Astrocyte (in vitro differentiated cells and primary cell): ENCODE measurements around the gene MAML2. TPM values are rescaled to one million over a fixed set of nuclear protein-coding genes. Genes with fewer than 3 reads are reported as not detected.

Source experiments
- DNase-seq: peaks from one replicate; pipeline ENCODE4 v3.0.0-alpha.2; 2010; ENCODE audit warnings: low read depth
- FAIRE-seq: peaks from 2 replicates; lab custom pipeline; 2011; peaks lifted over from hg19 to GRCh38; lab: Jason Lieb, UNC
- H2AFZ ChIP-seq: 2 replicates; pipeline ENCODE4 v1.6.0; 2012; ENCODE audit warnings: low read depth, low read length, inconsistent platforms
- H3K27ac ChIP-seq: 2 replicates; pipeline ENCODE4 v1.5.1; 2011; ENCODE audit warnings: low read depth, low read length, inconsistent platforms
- H3K27me3 ChIP-seq: 2 replicates; pipeline ENCODE4 v1.6.0; 2011; ENCODE audit warnings: low read length, inconsistent platforms; ENCODE audit not compliant: insufficient read depth
- H3K36me3 ChIP-seq: 2 replicates; pipeline ENCODE4 v1.5.1; 2011; ENCODE audit warnings: low read length, inconsistent platforms; ENCODE audit not compliant: insufficient read depth
- H3K4me1 ChIP-seq: 2 replicates; pipeline ENCODE4 v1.5.1; 2011; ENCODE audit warnings: low read length, inconsistent platforms; ENCODE audit not compliant: insufficient read depth
- H3K4me2 ChIP-seq: 2 replicates; pipeline ENCODE4 v1.6.0; 2012; ENCODE audit warnings: low read length, inconsistent platforms
- H3K4me3 ChIP-seq: 2 replicates; pipeline ENCODE4 v1.5.1; 2011; ENCODE audit warnings: low read depth, mild to moderate bottlenecking, low read length, inconsistent platforms; ENCODE audit not compliant: insufficient read depth
- H3K79me2 ChIP-seq: 2 replicates; pipeline ENCODE4 v1.6.0; 2012; ENCODE audit warnings: mild to moderate bottlenecking, low read length, inconsistent platforms; ENCODE audit not compliant: insufficient read depth
- H3K9ac ChIP-seq: 2 replicates; pipeline ENCODE4 v1.6.0; 2012; ENCODE audit warnings: mild to moderate bottlenecking, low read length, inconsistent platforms
- H3K9me3 ChIP-seq: 2 replicates; pipeline ENCODE4 v1.5.1; 2012; ENCODE audit warnings: low read depth, mild to moderate bottlenecking, low read length, inconsistent platforms; ENCODE audit not compliant: insufficient read depth
- H4K20me1 ChIP-seq: 2 replicates; pipeline ENCODE4 v1.6.0; 2012; ENCODE audit warnings: low read length, inconsistent platforms; ENCODE audit not compliant: insufficient read depth
- H3K27ac Mint-ChIP-seq: one replicate; pipeline ENCODE4 v1.8.0; 2021; ENCODE audit warnings: mild to moderate bottlenecking, mixed read lengths; ENCODE audit not compliant: unreplicated experiment
- H3K27me3 Mint-ChIP-seq: one replicate; pipeline ENCODE4 v1.8.0; 2021; ENCODE audit warnings: low read depth, mixed read lengths; ENCODE audit not compliant: unreplicated experiment
- H3K36me3 Mint-ChIP-seq: one replicate; pipeline ENCODE4 v1.8.0; 2021; ENCODE audit warnings: low read depth, mixed read lengths; ENCODE audit not compliant: unreplicated experiment
- H3K4me1 Mint-ChIP-seq: one replicate; pipeline ENCODE4 v1.8.0; 2021; ENCODE audit warnings: low read depth, mixed read lengths; ENCODE audit not compliant: unreplicated experiment
- H3K4me3 Mint-ChIP-seq: one replicate; pipeline ENCODE4 v1.8.0; 2021; ENCODE audit warnings: mild to moderate bottlenecking, moderate library complexity, mixed read lengths; ENCODE audit not compliant: unreplicated experiment
- H3K9me3 Mint-ChIP-seq: one replicate; pipeline ENCODE4 v1.8.0; 2021; ENCODE audit warnings: mild to moderate bottlenecking, mixed read lengths; ENCODE audit not compliant: unreplicated experiment
- CTCF ChIP-seq: IDR thresholded peaks from 2 replicates; pipeline ENCODE4 v1.5.1; 2011; ENCODE audit warnings: low read depth, mild to moderate bottlenecking, inconsistent platforms, low read length, moderate library complexity; ENCODE audit not compliant: insufficient read depth
- EZH2 ChIP-seq: IDR thresholded peaks from 2 replicates; pipeline ENCODE4 v1.6.1; 2012; ENCODE audit warnings: mild to moderate bottlenecking, low read length, inconsistent platforms; ENCODE audit not compliant: insufficient read depth
- total RNA-seq: library from RNA; stranded (reverse); gene quantifications from 2 replicates; pipeline ENCODE4 v1.2.1, GENCODE V29; 2021

Gene MAML2
- total RNA-seq, 1 donor from 2014 or later: 27.4 TPM

GRCh38 chr11:96203567-96204365 is 139.2 kb downstream of the MAML2 start:
- peak overlapping the region; percentile 26 for H3K4me2 ChIP-seq
- Mint-ChIP-seq H3K4me3 (no peak overlapping the region), H3K4me1 (peaks cover 42% of the 10 kb centered on the region), H3K27ac (peak overlapping the region; percentile 34), H3K9me3 (no peaks in the 10 kb centered on the region), H3K27me3 (no peaks in the 10 kb centered on the region), H3K36me3 (peaks cover 10% of the 10 kb centered on the region)
- peaks cover 31% of the 10 kb centered on the region for H3K4me1 ChIP-seq
- no peaks in the 10 kb centered on the region for H3K9me3 ChIP-seq
- no peaks in the 10 kb centered on the region for H3K36me3 ChIP-seq
- no peaks in the 10 kb centered on the region for H3K27me3 ChIP-seq
- TF ChIP-seq CTCF (no peak), EZH2 (no peak)
- no peaks in the 10 kb centered on the region for H4K20me1 ChIP-seq
- H3K9ac ChIP-seq: no peak overlapping the region
- peak overlapping the region; percentile 1 for H3K27ac ChIP-seq
- no peak for FAIRE-seq
- no peak overlapping the region for H3K4me3 ChIP-seq
- peaks cover 26% of the 10 kb centered on the region for H3K79me2 ChIP-seq
- no peak overlapping the region for H2AFZ ChIP-seq
- peak; percentile 46 for DNase-seq

- H3K4me3 ChIP-seq: no peak overlapping the region
- Mint-ChIP-seq H3K4me3 (peak overlapping the region; percentile 25), H3K36me3 (peaks cover 8% of the 10 kb centered on the region), H3K4me1 (peaks cover 54% of the 10 kb centered on the region), H3K9me3 (no peaks in the 10 kb centered on the region), H3K27ac (peak overlapping the region; percentile 94), H3K27me3 (no peaks in the 10 kb centered on the region)
- DNase-seq (peak; percentile 86), FAIRE-seq (peak; percentile 76)
- no peaks in the 10 kb centered on the region for H3K27me3 ChIP-seq
- H2AFZ ChIP-seq: no peak overlapping the region
- no peak for TF ChIP-seq EZH2
- no peaks in the 10 kb centered on the region for H4K20me1 ChIP-seq
- H3K27ac ChIP-seq: peak overlapping the region; percentile 83
- H3K36me3 ChIP-seq: no peaks in the 10 kb centered on the region
- H3K79me2 ChIP-seq: peaks cover 41% of the 10 kb centered on the region
- H3K9ac ChIP-seq: peak overlapping the region; percentile 35
- peaks cover 34% of the 10 kb centered on the region for H3K4me1 ChIP-seq
- peak overlapping the region; percentile 67 for H3K4me2 ChIP-seq
- no peaks in the 10 kb centered on the region for H3K9me3 ChIP-seq
These were observed 142.8 kb downstream of the MAML2 start for GRCh38 chr11:96200243-96200642.

DNA sequence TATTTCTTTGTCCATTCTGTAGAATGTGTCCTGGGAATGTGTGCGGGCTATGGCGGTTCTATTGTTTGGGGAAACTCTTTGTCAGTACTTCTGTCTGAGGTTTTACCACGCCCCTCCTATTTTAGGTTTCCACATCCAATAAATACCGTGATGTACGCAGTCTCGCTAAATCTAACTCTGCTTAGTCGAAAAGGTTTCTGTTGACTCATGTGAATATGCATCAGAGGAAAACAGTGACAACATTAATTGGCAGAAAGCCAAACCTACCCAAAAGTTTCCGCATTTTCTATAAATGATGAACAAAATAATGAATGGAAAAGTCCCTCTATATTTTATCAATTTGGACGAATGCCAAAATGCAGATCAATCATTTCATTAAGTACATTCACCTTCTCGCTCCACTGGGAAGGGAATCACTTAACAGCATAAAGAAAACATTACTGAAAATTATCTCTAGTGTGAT is 143.4 kb downstream of the MAML2 start:
- H3K4me2 ChIP-seq: peak overlapping the region; percentile 67
- H3K79me2 ChIP-seq: peaks cover 47% of the 10 kb centered on the region
- no peak overlapping the region for H2AFZ ChIP-seq
- no peaks in the 10 kb centered on the region for H3K27me3 ChIP-seq
- no peak overlapping the region for H3K4me3 ChIP-seq
- H3K27ac Mint-ChIP-seq: peak overlapping the region; percentile 94
- DNase-seq (peak; percentile 90), FAIRE-seq (peak; percentile 66)
- peak overlapping the region; percentile 83 for H3K27ac ChIP-seq
- no peak overlapping the region for H3K4me3 Mint-ChIP-seq
- no peak for TF ChIP-seq CTCF
- no peak for TF ChIP-seq EZH2
- H3K36me3 ChIP-seq: no peaks in the 10 kb centered on the region
- peaks cover 8% of the 10 kb centered on the region for H3K36me3 Mint-ChIP-seq
- H3K27me3 Mint-ChIP-seq: no peaks in the 10 kb centered on the region
- H3K9ac ChIP-seq: peak overlapping the region; percentile 35
- no peaks in the 10 kb centered on the region for H3K9me3 Mint-ChIP-seq
- peaks cover 34% of the 10 kb centered on the region for H3K4me1 ChIP-seq
- H3K4me1 Mint-ChIP-seq: peaks cover 60% of the 10 kb centered on the region
- no peaks in the 10 kb centered on the region for H4K20me1 ChIP-seq
- no peaks in the 10 kb centered on the region for H3K9me3 ChIP-seq
